A549 (cell line): ENCODE results near the gene CRACR2B.

Experiments
- CTCF ChIP-seq: fragments of >200 bp; sonication (Bioruptor Twin); formaldehyde crosslinking; IDR thresholded peaks from 3 replicates; pipeline ENCODE4 v1.5.1; 2016
- EP300 ChIP-seq, 2 experiments: fragments of >200 bp; sonication (Bioruptor Twin); formaldehyde crosslinking; IDR thresholded peaks; 2 replicates in 1 of 2; 3 replicates in 1 of 2; pipeline ENCODE4 v1.6.1; 2016 to 2017
- NPAS2 ChIP-seq: fragments of 250-450 bp; sonication (Bioruptor Pico); IDR thresholded peaks from 2 replicates; pipeline ENCODE4 v1.8.0; 2022; ENCODE audit warnings: mild to moderate bottlenecking, moderate library complexity, borderline replicate concordance
- PHF8 ChIP-seq: fragments of 200-600 bp; sonication (generic); IDR thresholded peaks from 2 replicates; pipeline ENCODE4 v1.6.1; 2016; ENCODE audit warnings: low read depth, mild to moderate bottlenecking, antibody characterized with exemption, moderate library complexity, borderline replicate concordance
- POLR2A ChIP-seq: IDR thresholded peaks from 2 replicates; pipeline ENCODE4 v1.6.1; 2012; ENCODE audit warnings: mild to moderate bottlenecking, low read length
- POLR2AphosphoS2 ChIP-seq: conservative IDR thresholded peaks from 2 replicates; pipeline ENCODE4 v1.6.1; 2012; ENCODE audit warnings: low read length, improper control_type of control experiment, inconsistent platforms

DNA sequence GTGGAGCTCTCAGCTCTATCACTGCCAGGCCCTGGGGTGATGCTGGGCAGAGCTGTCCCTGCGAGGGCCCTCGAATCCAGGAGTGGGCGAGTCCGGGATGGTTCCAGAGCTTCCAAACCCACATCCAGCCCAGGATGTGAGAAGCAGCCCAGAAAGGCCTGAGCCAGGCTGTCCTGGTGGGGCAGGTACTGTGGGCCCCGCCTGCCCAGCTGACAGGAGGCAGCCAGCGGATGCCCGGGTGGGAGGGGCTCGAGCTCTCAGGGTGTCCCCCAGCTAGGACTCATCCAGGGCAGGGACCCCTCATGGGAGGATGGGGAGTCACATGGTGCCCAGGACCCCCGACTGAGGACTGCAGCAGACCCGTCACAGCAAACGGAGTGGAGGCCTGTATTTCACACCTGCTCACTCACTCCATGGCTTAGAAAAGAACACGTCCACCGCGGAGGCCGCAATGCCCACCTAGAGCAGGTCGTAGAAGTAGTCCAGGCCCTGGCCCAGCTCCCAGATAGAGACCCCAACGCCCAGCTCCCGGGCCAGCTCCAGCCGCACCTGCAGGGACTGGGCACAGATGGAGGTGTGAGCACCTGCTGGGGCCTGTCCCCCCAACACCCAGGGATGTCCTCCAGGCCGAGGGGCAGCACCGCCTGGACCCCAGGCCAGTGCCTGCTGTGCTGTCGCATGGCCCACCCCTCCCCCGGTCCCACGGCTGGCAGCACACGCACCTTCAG, 41.8 kb downstream of the CRACR2B start:
- no peak for TF ChIP-seq EP300 (IDR thresholded peaks at IDR 0.05)
- no peak for TF ChIP-seq NPAS2 (CRISPR knock-in tag)
- TF ChIP-seq CTCF = no peak
- TF ChIP-seq POLR2A = no peak
- TF ChIP-seq POLR2AphosphoS2 = no peak
- no peak for TF ChIP-seq PHF8
